Esophagus muscularis mucosa (tissue), 3 donors: ENCODE data around the gene ZSWIM6.

Source experiments
- CTCF ChIP-seq, 3 experiments: fragments of 200-600 bp in 2 of 3; fragments of 450-650 bp in 1 of 3; sonication (generic) in 2 of 3; IDR thresholded peaks; one replicate each; pipeline ENCODE4 v1.5.1; 2017 to 2019; ENCODE audit warnings: antibody characterized with exemption in 3 of 3, mild to moderate bottlenecking in 2 of 3, moderate library complexity in 1 of 3
- POLR2A ChIP-seq: fragments of 450-650 bp; IDR thresholded peaks from one replicate; pipeline ENCODE4 v1.6.1; 2017; ENCODE audit warnings: antibody characterized with exemption, moderate library complexity, mild to moderate bottlenecking, low read depth
- POLR2AphosphoS5 ChIP-seq, 2 donors: sonication (generic); formaldehyde crosslinking; IDR thresholded peaks; one replicate each; pipeline ENCODE4 v1.6.1; 2017; ENCODE audit warnings: antibody characterized with exemption in 2 of 2

GRCh38 chr5:61309115-61309514 is 22.9 kb upstream of the ZSWIM6 start:
- TF ChIP-seq POLR2AphosphoS5 (IDR thresholded peaks at IDR 0.05) (no peak), CTCF (IDR thresholded peaks at IDR 0.05) (no peak), POLR2A (no peak)
